GM19023 (cell line): ENCODE results near the gene RASAL2.
"Not testable (repeated sequence)": the region's sequence is repeated elsewhere in the genome, so short reads cannot be mapped to it uniquely, and the experiment has no call there.

ENCODE experiments used
- ATAC-seq: cut with Tn5 transposase; IDR thresholded peaks from one replicate; pipeline ENCODE4 v1.9.1; 2021; ENCODE audit warnings: mild to moderate bottlenecking, moderate library complexity; ENCODE audit not compliant: unreplicated experiment

RASAL2 gene

GRCh38 chr1:178273707-178274410 lies 180.0 kb downstream of the RASAL2 start:
- ATAC-seq = no peak

- no peak for ATAC-seq
Measured at GRCh38 chr1:178275049-178275448, 181.1 kb downstream of the RASAL2 start.

- ATAC-seq = no peak
Measured at GRCh38 chr1:178275553-178275952, 181.6 kb downstream of the RASAL2 start.

DNA sequence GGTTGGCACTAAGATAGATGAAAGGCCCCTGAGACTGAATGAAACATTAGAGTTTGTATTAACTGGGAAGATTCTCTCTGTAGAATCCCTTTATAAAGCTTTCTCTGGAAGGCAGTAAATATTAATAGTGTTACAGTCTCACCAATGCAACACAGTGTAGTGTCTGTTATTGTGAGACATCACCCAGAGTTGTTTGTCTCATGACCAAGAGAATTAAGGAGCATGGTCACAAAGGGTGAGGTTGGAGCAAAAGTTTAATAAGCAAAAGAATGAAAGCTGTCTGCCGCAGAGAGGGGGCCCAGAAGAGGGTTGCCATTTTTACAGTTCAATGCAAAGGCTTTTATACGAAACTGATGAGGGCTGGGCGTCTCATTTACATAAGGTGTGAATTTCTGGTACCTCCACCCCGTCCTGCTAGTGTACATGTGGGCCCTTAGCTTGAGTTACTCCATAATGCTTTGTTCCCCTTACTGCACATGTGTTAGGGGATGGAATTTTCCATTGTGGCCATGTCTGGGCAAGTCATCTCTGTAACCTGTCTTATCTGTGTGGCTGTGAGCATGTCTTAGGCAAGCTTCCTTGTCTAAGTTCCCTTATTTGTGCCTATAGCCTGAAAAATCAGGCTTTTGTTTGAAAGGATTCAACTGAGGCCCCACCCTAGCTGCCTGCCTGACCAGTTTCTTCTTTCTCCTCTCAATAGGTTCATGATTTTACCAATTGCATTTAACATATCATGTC lies 184.1 kb downstream of the RASAL2 start:
- ATAC-seq = no peak

DNA sequence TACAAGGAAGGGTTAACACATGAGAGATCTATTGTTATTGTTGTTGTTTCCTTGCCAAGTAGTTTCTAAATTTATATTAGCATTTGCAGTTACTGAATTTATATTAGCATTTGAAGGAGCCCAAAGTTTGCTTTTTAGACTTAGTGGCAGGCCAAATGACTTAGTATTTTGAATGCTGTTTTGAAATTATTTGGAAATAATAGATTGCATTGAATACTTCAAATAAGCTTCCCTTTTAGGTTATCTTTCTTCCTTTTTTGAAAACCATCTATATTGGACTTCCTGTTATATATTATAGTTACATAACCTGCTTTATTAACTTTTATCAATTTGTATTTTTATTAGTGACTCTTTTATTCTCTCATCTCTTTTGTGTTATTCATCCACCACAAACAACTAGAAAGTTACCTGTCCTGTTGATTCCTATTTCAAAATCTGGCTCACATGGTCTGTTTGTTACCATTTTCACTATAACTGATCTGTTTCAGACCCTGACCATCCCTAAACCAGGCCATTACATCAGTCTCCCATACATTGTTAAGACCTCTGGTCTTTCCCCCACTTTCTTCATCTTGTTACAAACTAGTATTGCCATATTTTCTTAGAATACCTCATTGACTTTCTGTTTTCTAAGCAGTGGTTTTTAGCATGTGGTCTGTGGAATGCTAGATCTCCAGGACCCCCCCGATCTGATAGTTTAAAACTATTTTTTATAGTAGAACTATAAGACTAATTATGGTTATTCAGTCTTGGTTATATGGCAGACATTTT lies 185.2 kb downstream of the RASAL2 start:
- ATAC-seq = no peak

DNA sequence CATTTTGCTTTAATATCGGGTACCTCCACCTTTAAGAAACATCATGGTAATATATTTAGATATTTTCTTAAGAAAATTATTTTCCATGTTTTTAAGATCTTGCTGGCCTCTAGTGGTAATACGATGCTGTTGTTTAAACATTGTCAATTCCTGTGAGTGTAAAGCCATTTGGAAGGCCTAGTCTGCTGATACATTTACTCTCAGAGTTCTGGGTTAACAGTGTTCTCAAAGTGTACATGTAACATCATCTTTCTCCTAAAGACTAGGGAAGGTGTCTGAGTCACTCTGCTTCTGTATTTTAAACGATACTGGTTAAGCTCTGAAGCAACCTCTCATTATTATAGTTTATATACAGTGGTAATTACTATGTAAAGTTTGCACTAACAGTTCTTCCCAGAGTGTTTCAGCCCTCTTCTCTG lies 189.1 kb downstream of the RASAL2 start:
- ATAC-seq = no peak

GRCh38 chr1:178283409-178283808 lies 189.5 kb downstream of the RASAL2 start:
- ATAC-seq = no peak

DNA sequence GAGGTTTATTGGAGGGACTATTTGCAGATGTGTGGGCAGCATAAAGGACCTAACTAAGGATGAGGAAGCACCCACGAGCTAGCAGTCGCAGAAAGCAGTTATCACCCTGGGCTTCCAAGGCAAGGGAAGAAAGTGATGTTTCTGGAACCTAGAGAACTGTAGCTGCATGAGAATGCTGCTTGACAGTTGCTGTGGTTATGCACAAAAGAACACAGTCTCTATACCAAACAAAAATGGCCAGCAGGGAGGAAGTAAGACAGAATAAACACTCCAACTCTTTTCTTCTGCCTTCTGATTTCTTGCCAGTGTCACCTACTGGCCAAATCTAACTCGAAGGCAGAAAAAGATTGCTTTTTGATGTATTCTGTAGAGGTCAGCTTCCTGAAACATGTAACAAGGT lies 190.2 kb downstream of the RASAL2 start:
- no peak for ATAC-seq

DNA sequence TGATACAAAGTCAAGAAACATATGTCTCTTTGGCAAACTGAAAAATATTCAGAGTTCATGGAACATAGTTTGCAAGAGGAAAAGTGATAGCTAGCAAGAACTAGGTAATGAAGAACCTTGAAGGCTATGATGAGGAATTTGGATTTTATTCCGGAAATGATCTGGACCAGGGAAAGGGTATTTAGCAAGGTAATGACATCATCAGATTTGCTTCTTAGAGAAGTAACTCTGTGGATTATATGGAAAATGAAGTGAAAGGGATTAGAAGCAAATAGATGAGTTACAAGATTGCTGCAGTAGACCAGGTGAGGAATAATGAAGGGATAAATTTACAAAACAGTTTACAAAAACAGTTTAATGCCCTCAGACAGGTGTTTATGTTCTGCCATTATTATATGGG lies 197.3 kb downstream of the RASAL2 start:
- ATAC-seq = no peak

DNA sequence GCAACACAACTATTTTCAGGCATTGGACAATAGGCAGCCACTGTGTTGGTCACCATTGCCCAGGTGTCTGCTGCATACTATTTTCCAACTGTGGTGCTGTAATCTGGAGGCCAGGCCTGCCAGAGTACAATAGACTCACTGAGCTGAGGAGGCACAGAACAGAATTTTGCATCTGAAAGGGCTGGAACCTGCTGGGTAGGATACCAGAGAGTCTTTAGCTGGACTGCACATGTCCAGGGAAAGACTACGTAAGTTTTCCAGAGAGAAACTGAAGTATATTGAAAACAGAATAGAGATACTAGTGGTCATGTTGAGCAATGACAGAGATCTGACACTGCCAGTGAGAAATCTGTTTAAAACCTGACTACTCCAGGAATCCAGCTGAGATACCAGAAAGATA lies 200.8 kb downstream of the RASAL2 start:
- no peak for ATAC-seq

- ATAC-seq = no peak
Measured at GRCh38 chr1:178300352-178300699, 206.4 kb downstream of the RASAL2 start.

GRCh38 chr1:178301141-178301540 lies 207.2 kb downstream of the RASAL2 start:
- ATAC-seq = no peak

GRCh38 chr1:178307264-178307663 lies 213.4 kb downstream of the RASAL2 start:
- ATAC-seq = no peak

- no peak for ATAC-seq
Measured at GRCh38 chr1:178308438-178308837, 214.5 kb downstream of the RASAL2 start.

- no peak for ATAC-seq
Measured at GRCh38 chr1:178310685-178311105, 216.8 kb downstream of the RASAL2 start.

DNA sequence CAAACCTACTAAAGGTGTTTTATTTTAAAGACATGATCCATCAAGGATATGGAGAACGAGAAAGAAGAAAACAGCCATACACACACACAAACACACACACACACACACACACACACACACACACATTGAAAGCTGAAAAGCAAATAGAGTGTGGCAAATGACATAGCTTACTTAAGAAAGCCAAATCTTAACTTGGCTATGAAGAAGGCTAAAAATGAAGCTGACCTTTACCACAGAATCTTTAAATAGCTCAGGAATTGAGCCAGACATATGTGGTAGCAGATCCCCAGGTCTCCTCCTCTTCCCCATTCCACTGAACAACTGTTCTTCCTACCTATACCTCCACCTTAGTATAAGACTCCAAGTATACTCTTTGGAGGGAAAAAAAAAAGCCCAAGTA lies 217.3 kb downstream of the RASAL2 start:
- ATAC-seq = no peak

GRCh38 chr1:178320280-178320982 lies 226.5 kb downstream of the RASAL2 start:
- ATAC-seq = not testable (repeated sequence)

DNA sequence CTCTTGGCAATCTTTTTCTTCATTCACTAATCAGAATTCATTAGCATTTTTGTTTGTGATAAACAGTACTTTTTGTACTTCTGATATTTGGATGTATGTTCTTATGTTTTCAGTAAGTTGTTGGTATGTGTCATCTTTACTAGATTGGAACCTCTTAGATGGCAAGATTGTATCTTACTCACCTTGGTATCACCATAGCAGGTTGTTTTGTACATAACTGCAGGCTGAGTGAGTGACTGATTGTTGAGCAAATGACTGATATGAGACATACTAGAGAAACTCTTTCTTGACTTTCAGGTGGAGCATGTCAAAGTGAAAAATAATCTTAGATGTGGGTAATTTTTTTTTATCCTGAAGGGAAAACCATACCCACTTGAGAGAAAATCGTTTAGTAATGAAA lies 229.2 kb downstream of the RASAL2 start:
- no peak for ATAC-seq

DNA sequence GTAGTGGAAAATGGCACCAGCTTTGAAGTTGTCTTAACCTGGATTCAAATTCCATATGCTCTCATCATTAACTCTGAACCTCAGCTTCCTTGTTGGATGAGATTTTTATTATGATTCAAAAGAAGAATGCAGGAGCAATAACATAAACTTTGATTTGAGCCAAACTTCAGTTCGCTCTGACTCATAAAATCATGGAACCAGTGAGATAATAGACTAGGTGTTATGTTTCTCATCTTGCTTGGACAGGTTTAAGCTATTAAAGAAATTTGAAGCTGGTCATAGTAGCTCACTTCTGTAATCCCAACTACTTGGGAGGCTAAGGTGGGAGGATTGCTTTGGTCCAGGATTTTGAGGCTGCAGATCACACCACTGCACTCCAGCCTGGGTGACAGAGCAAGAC lies 230.1 kb downstream of the RASAL2 start:
- no peak for ATAC-seq

GRCh38 chr1:178328728-178329127 lies 234.8 kb downstream of the RASAL2 start:
- no peak for ATAC-seq

- ATAC-seq = no peak
Measured at GRCh38 chr1:178330153-178330552, 236.2 kb downstream of the RASAL2 start.
